Measurements from ENCODE around the gene SPOUT1. TPM values are rescaled to one million over a fixed set of nuclear protein-coding genes. Genes with fewer than 3 reads are reported as not detected.
"Not testable (repeated sequence)": the region's sequence is repeated elsewhere in the genome, so short reads cannot be mapped to it uniquely, and the experiment has no call there.

Gene SPOUT1
- total RNA-seq, 1 donor from 2014 or later = 19.5 TPM

DNA sequence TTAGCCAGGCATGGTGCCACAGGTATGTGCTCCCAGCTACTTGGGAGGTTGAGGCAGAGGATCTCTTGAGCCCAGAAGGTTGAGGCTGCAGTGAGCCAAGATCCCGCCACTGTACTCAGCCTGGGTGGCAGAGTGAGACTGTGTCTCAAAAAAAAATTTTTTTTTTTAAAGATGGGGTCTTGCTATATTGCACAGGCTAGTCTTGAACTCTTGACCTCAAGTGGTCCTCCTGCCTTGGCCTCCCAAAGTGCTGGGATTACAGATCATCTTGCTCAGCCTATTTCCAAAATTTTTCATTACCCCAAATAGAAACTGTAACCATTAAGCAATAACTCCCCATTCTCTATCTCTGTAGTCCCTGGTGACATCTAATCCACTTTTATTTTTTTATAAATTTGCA lies 46.9 kb downstream of the SPOUT1 start:
- no peak overlapping the region for H2AFZ ChIP-seq (ENCODE audit: low read depth, low read length)
- DNase-seq (ENCODE audit: low read depth) (no peak), FAIRE-seq (no peak)
- H3K79me2 ChIP-seq (ENCODE audit: insufficient read depth, low read length) = peaks cover 9% of the 10 kb centered on the region
- H3K9me3 ChIP-seq (ENCODE audit: insufficient read depth, low read depth, low read length) = no peaks in the 10 kb centered on the region
- no peak overlapping the region for H3K9ac ChIP-seq (ENCODE audit: low read length)
- H3K4me1 ChIP-seq (ENCODE audit: insufficient read depth, low read length) = no peaks in the 10 kb centered on the region
- no peak overlapping the region for H3K27ac ChIP-seq (ENCODE audit: low read depth, low read length)
- no peak overlapping the region for H3K27ac Mint-ChIP-seq (ENCODE audit: unreplicated experiment)
- no peaks in the 10 kb centered on the region for H3K36me3 ChIP-seq (ENCODE audit: insufficient read depth, low read length)
- no peak overlapping the region for H3K4me2 ChIP-seq (ENCODE audit: low read length)
- no peaks in the 10 kb centered on the region for H3K36me3 Mint-ChIP-seq (ENCODE audit: low read depth, unreplicated experiment)
- peaks cover 1% of the 10 kb centered on the region for H3K27me3 Mint-ChIP-seq (ENCODE audit: low read depth, unreplicated experiment)
- no peak overlapping the region for H3K4me3 Mint-ChIP-seq (ENCODE audit: unreplicated experiment)
- no peaks in the 10 kb centered on the region for H4K20me1 ChIP-seq (ENCODE audit: insufficient read depth, low read length)
- no peaks in the 10 kb centered on the region for H3K27me3 ChIP-seq (ENCODE audit: insufficient read depth, low read length)
- TF ChIP-seq, protein P1, sequence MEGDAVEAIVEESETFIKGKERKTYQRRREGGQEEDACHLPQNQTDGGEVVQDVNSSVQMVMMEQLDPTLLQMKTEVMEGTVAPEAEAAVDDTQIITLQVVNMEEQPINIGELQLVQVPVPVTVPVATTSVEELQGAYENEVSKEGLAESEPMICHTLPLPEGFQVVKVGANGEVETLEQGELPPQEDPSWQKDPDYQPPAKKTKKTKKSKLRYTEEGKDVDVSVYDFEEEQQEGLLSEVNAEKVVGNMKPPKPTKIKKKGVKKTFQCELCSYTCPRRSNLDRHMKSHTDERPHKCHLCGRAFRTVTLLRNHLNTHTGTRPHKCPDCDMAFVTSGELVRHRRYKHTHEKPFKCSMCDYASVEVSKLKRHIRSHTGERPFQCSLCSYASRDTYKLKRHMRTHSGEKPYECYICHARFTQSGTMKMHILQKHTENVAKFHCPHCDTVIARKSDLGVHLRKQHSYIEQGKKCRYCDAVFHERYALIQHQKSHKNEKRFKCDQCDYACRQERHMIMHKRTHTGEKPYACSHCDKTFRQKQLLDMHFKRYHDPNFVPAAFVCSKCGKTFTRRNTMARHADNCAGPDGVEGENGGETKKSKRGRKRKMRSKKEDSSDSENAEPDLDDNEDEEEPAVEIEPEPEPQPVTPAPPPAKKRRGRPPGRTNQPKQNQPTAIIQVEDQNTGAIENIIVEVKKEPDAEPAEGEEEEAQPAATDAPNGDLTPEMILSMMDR (IDR thresholded peaks at IDR 0.05; ENCODE audit: insufficient read depth, low read depth, low read length) = no peak
- no peak for TF ChIP-seq EZH2 (IDR thresholded peaks at IDR 0.05; ENCODE audit: insufficient read depth, low read length)
- H3K4me1 Mint-ChIP-seq (ENCODE audit: low read depth, unreplicated experiment) = no peaks in the 10 kb centered on the region
- H3K4me3 ChIP-seq (ENCODE audit: insufficient read depth, low read depth, low read length) = no peak overlapping the region
- peaks cover 1% of the 10 kb centered on the region for H3K9me3 Mint-ChIP-seq (ENCODE audit: unreplicated experiment)

DNA sequence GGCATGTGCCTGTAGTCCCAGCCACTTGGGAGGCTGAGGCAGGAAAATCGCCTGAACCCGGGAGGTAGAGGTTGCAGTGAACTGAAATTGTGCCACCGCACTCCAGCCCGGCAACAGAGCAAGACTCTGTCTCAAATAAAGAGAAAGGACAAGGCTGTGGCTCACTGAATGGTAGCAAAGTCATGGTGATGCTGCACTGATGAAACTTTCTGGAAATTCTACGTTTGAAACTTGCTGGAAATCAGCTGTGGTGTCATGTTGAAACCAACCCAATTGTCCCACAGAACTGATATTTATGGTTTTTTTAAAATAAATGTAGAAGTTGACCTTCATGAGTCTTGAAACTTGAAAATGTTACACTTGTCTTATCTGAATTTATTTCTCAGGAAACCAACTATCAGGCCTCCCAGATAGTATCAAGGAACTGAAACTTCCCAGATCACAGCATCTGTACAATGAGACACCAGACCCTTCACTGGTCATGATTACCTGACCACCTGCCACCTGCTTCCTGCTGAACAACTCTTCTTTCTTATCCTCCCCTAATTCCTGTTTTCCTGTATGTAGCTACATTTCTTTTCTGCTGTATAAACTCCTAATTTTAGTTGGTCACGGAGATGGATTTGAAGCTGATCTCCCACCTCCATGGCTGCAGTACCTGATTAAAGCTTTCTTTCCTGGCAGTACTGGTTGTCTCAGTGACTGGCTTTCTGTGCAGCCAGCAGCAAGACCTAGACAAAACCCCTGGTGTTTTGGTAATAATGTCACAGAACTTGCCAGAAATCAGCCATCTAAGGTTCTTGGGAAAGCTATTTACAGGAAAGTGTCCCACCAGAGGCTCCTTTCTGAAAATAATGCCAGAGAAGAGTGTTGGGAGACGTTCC lies 48.2 kb downstream of the SPOUT1 start:
- Histone ChIP-seq H3K4me2 (ENCODE audit: low read length) (no peak overlapping the region), H3K4me1 (ENCODE audit: insufficient read depth, low read length) (no peaks in the 10 kb centered on the region), H3K79me2 (ENCODE audit: insufficient read depth, low read length) (no peaks in the 10 kb centered on the region), H3K9ac (ENCODE audit: low read length) (no peak overlapping the region), H3K27me3 (ENCODE audit: insufficient read depth, low read length) (no peaks in the 10 kb centered on the region), H4K20me1 (ENCODE audit: insufficient read depth, low read length) (no peaks in the 10 kb centered on the region), H3K36me3 (ENCODE audit: insufficient read depth, low read length) (no peaks in the 10 kb centered on the region), H3K27ac (ENCODE audit: low read depth, low read length) (no peak overlapping the region), H3K9me3 (ENCODE audit: insufficient read depth, low read depth, low read length) (no peaks in the 10 kb centered on the region), H2AFZ (ENCODE audit: low read depth, low read length) (no peak overlapping the region), H3K4me3 (ENCODE audit: insufficient read depth, low read depth, low read length) (no peak overlapping the region)
- TF ChIP-seq, protein P1 (IDR thresholded peaks at IDR 0.05; ENCODE audit: insufficient read depth, low read depth, low read length) = no peak
- no peak for TF ChIP-seq EZH2 (IDR thresholded peaks at IDR 0.05; ENCODE audit: insufficient read depth, low read length)
- Mint-ChIP-seq H3K4me1 (ENCODE audit: low read depth, unreplicated experiment) (no peaks in the 10 kb centered on the region), H3K27me3 (ENCODE audit: low read depth, unreplicated experiment) (peaks cover 1% of the 10 kb centered on the region), H3K4me3 (ENCODE audit: unreplicated experiment) (no peak overlapping the region), H3K27ac (ENCODE audit: unreplicated experiment) (no peak overlapping the region), H3K9me3 (ENCODE audit: unreplicated experiment) (peaks cover 1% of the 10 kb centered on the region), H3K36me3 (ENCODE audit: low read depth, unreplicated experiment) (no peaks in the 10 kb centered on the region)
- DNase-seq (ENCODE audit: low read depth) (no peak), FAIRE-seq (no peak)

DNA sequence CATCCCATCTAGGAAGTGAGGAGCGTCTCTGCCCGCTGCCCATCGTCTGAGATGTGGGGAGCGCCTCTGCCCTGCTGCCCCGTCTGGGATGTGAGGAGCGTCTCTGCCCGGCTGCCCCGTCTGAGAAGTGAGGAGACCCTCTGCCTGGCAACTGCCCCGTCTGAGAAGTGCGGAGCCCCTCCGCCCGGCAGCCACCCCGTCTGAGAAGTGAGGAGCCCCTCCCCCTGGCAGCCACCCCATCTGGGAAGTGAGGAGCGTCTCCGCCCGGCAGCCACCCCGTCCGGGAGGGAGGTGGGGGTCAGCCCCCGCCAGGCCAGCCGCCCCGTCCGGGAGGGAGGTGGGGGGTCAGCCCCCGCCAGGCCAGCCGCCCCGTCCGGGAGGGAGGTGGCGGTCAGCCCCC lies 49.5 kb downstream of the SPOUT1 start:
- H3K4me3 Mint-ChIP-seq (ENCODE audit: unreplicated experiment); H3K4me2 ChIP-seq (ENCODE audit: low read length): not testable (repeated sequence)

More for the DNA sequence above, 49.5 kb downstream of the SPOUT1 start:
- FAIRE-seq; DNase-seq (ENCODE audit: low read depth); H3K27me3 ChIP-seq (ENCODE audit: insufficient read depth, low read length); H4K20me1 ChIP-seq (ENCODE audit: insufficient read depth, low read length); H3K79me2 ChIP-seq (ENCODE audit: insufficient read depth, low read length); H3K36me3 Mint-ChIP-seq (ENCODE audit: low read depth, unreplicated experiment); H3K9ac ChIP-seq (ENCODE audit: low read length); H3K9me3 ChIP-seq (ENCODE audit: insufficient read depth, low read depth, low read length); H3K4me1 Mint-ChIP-seq (ENCODE audit: low read depth, unreplicated experiment); H3K27ac Mint-ChIP-seq (ENCODE audit: unreplicated experiment); H3K4me3 ChIP-seq (ENCODE audit: insufficient read depth, low read depth, low read length); H3K27ac ChIP-seq (ENCODE audit: low read depth, low read length); H3K27me3 Mint-ChIP-seq (ENCODE audit: low read depth, unreplicated experiment); H3K9me3 Mint-ChIP-seq (ENCODE audit: unreplicated experiment); H2AFZ ChIP-seq (ENCODE audit: low read depth, low read length); H3K36me3 ChIP-seq (ENCODE audit: insufficient read depth, low read length); H3K4me1 ChIP-seq (ENCODE audit: insufficient read depth, low read length): not testable (repeated sequence)

Data from astrocyte (in vitro differentiated cells and primary cell).